SK-N-MC (cell line): ENCODE results near the gene DDX5.

Experiments
- EZH2 ChIP-seq: fragments of 200-600 bp; sonication (generic); IDR thresholded peaks from one replicate; pipeline ENCODE4 v1.6.1; 2017; ENCODE audit warnings: antibody characterized with exemption
- FOXP2 ChIP-seq: optimal IDR thresholded peaks from 2 replicates; pipeline ENCODE3; 2011; ENCODE audit warnings: mild to moderate bottlenecking, moderate library complexity; ENCODE audit not compliant: insufficient read depth; ENCODE audit errors: extremely low read length, control extremely low read depth
- POLR2AphosphoS5 ChIP-seq: IDR thresholded peaks from 2 replicates; pipeline ENCODE4 v1.6.1; 2012; ENCODE audit warnings: mild to moderate bottlenecking, low read depth, low read length, borderline replicate concordance

- TF ChIP-seq EZH2 (no peak), POLR2AphosphoS5 (no peak; the same call in none of the 2 replicates), FOXP2 (no peak)
These were observed 1.2 kb downstream of the DDX5 start for GRCh38 chr17:64504769-64505339.
